ENCODE results near the gene C1QC. TPM values are rescaled to one million over a fixed set of nuclear protein-coding genes. Genes with fewer than 3 reads are reported as not detected.

C1QC gene
- total RNA-seq, 1 donor = not detected

Small RNA genes lying within 50 kb of the gene (small RNA-seq; reads per million reads assigned to genes)
- not detected for gene MIR6127

Other genes starting within 250 kb of the C1QC start
- gene ZBTB40, start 191.8 kb upstream of the C1QC start, total RNA-seq = 11.6 and 15.5 TPM in 2 replicates
- gene EPHA8, start 80.1 kb upstream of the C1QC start, total RNA-seq = not detected in 2 replicates
- gene C1QA, start 7.0 kb upstream of the C1QC start, total RNA-seq = not detected in 2 replicates
- not detected in 2 replicates for gene C1QB, start 9.6 kb downstream of the C1QC start, total RNA-seq
- gene EPHB2, start 67.2 kb downstream of the C1QC start, total RNA-seq = 4.3 and 9.7 TPM in 2 replicates